ENCODE results near the gene BAIAP2L1. TPM values are rescaled to one million over a fixed set of nuclear protein-coding genes. Genes with fewer than 3 reads are reported as not detected.

The BAIAP2L1 gene
- total and polyA plus RNA-seq, 2 of the 8 experiments (the other 6 are each of a cell fraction or from before 2014, with no cell fraction given): 19.2 to 42.9 TPM

- no peak for TF ChIP-seq JUN (IDR thresholded peaks at IDR 0.05; ENCODE audit: low read depth, low read length)
- no peak for TF ChIP-seq USF2 (IDR thresholded peaks at IDR 0.05; ENCODE audit: low read length)
- no peak for TF ChIP-seq NRF1 (IDR thresholded peaks at IDR 0.05; ENCODE audit: low read depth, low read length)
- no peak for TF ChIP-seq EZH2 (IDR thresholded peaks at IDR 0.05; ENCODE audit: low read depth, low read length, severe bottlenecking)
- no peak for TF ChIP-seq ATF3 (IDR thresholded peaks at IDR 0.05; ENCODE audit: insufficient read depth, low read depth, low read length)
- no peak for TF ChIP-seq KDM1A (IDR thresholded peaks at IDR 0.05; ENCODE audit: borderline replicate concordance, low read length)
- no peak for TF ChIP-seq PHF8 (conservative IDR thresholded peaks at IDR 0.05; ENCODE audit: low read depth, low read length)
- no peak for TF ChIP-seq POU5F1 (IDR thresholded peaks at IDR 0.05; ENCODE audit: low read depth, low read length)
- no peak for TF ChIP-seq SP2 (IDR thresholded peaks at IDR 0.05; ENCODE audit: low read length)
- TF ChIP-seq GTF2F1 (IDR thresholded peaks at IDR 0.05; ENCODE audit: borderline replicate concordance, low read depth, low read length): no peak
- no peak for TF ChIP-seq ATF2 (IDR thresholded peaks at IDR 0.05; ENCODE audit: low read length)
- no peak; a peak in 1 of 4 replicates for TF ChIP-seq SIN3A (conservative IDR thresholded peaks at IDR 0.05 in 1 of 2, IDR thresholded peaks at IDR 0.05 in 1 of 2; ENCODE audit: low read depth in 1 of 2, low read length in 2 of 2)
- TF ChIP-seq TAF1 (IDR thresholded peaks at IDR 0.05; ENCODE audit: low read depth, low read length): no peak
- TF ChIP-seq EP300 (IDR thresholded peaks at IDR 0.05; ENCODE audit: borderline replicate concordance in 1 of 2, low read depth in 2 of 2, low read length in 2 of 2): 0 out of 3 replicates have a peak, but pooled peaks of 1 of the 2 experiments have one; percentile 55
- TF ChIP-seq RNF2 (IDR thresholded peaks at IDR 0.05; ENCODE audit: borderline replicate concordance, low read depth, low read length, missing control alignments, poor library complexity, severe bottlenecking): no peak
- TF ChIP-seq SAP30 (IDR thresholded peaks at IDR 0.05; ENCODE audit: insufficient read depth, insufficient replicate concordance, low read length): no peak
- no peak for TF ChIP-seq RFX5 (IDR thresholded peaks at IDR 0.05; ENCODE audit: borderline replicate concordance, low read depth, low read length)
- TF ChIP-seq CHD2 (IDR thresholded peaks at IDR 0.05; ENCODE audit: low read length): no peak
- peak in 1 of 2 experiments; percentile 72 for TF ChIP-seq BCL11A (IDR thresholded peaks at IDR 0.05; ENCODE audit: low read depth in 2 of 2, low read length in 2 of 2)
Observed at GRCh38 chr7:98362517-98362916, 38.4 kb downstream of the BAIAP2L1 start (continued).
